Skeletal muscle tissue (tissue), 4 donors: ENCODE measurements around the gene MAGEA3. TPM values are rescaled to one million over a fixed set of nuclear protein-coding genes. Genes with fewer than 3 reads are reported as not detected.
"Not testable (repeated sequence)": the region's sequence is repeated elsewhere in the genome, so short reads cannot be mapped to it uniquely, and the experiment has no call there.

ENCODE experiments used
- H3K27ac ChIP-seq: one replicate; pipeline ENCODE4 v1.7.0; 2013; ENCODE audit warnings: mild to moderate bottlenecking, low read depth, low read length, inconsistent platforms
- H3K27me3 ChIP-seq, 3 donors: one replicate each; pipeline ENCODE4 v1.7.0; 2013; ENCODE audit warnings: low read length in 3 of 3; ENCODE audit not compliant: control insufficient read depth in 3 of 3, insufficient read depth in 3 of 3
- H3K36me3 ChIP-seq, 3 donors: one replicate each; pipeline ENCODE4 v1.7.0; 2013; ENCODE audit warnings: low read length in 3 of 3; ENCODE audit not compliant: control insufficient read depth in 3 of 3, insufficient read depth in 3 of 3
- H3K4me1 ChIP-seq, 3 donors: one replicate each; pipeline ENCODE4 v1.7.0; 2013; ENCODE audit warnings: low read length in 3 of 3, mild to moderate bottlenecking in 3 of 3; ENCODE audit not compliant: control insufficient read depth in 3 of 3, insufficient read depth in 3 of 3
- H3K4me3 ChIP-seq, 3 donors: one replicate each; pipeline ENCODE4 v1.7.0; 2013; ENCODE audit warnings: low read length in 3 of 3
- H3K9ac ChIP-seq, 3 donors: one replicate each; pipeline ENCODE4 v1.7.0; 2013; ENCODE audit warnings: low read length in 3 of 3, mild to moderate bottlenecking in 3 of 3, moderate library complexity in 2 of 3, low read depth in 1 of 3
- H3K9me3 ChIP-seq, 3 donors: one replicate each; pipeline ENCODE4 v1.7.0; 2013; ENCODE audit warnings: low read length in 3 of 3; ENCODE audit not compliant: control insufficient read depth in 3 of 3
- total RNA-seq: library from RNA; depleted of rRNA; stranded (reverse); fragments of >200 nt; gene quantifications from one replicate; pipeline ENCODE4 v1.2.3, GENCODE V29; 2014
- donor health status: Osteomylitis.

MAGEA3 gene, protein sequence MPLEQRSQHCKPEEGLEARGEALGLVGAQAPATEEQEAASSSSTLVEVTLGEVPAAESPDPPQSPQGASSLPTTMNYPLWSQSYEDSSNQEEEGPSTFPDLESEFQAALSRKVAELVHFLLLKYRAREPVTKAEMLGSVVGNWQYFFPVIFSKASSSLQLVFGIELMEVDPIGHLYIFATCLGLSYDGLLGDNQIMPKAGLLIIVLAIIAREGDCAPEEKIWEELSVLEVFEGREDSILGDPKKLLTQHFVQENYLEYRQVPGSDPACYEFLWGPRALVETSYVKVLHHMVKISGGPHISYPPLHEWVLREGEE
- not detected for total RNA-seq

DNA sequence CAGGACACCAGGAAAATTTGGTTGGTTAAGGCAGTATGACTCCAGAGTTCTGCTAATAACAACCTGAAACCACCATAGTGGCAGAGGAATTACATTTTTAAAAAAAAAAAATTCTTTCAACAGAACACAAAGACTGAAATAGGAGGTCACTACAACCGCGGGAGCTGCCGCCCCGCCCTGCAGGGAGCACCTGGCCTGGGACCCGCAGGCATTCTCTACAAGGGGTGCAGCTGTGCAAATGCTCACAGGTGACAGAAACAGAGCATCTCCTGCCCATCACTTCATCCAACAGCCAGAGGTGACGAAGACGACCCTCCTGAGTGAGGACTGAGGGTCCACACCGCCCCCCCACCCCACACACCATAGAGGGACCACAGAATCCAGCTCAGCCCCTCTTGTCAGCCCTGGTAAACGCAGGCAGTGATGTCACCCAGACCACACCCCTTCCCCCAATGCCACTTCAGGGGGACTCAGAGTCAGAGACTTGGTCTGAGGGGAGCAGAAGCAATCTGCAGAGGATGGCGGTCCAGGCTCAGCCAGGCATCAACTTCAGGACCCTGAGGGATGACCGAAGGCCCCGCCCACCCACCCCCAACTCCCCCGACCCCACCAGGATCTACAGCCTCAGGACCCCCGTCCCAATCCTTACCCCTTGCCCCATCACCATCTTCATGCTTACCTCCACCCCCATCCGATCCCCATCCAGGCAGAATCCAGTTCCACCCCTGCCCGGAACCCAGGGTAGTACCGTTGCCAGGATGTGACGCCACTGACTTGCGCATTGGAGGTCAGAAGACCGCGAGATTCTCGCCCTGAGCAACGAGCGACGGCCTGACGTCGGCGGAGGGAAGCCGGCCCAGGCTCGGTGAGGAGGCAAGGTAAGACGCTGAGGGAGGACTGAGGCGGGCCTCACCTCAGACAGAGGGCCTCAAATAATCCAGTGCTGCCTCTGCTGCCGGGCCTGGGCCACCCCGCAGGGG is at the start of gene MAGEA3:
Gene MAGEA3, plus strand, starts transcription at position 843 of the 980 bp plus-strand sequence. CDS start 2,039 bp downstream, outside the sequence.
- H3K27me3 ChIP-seq, H3K36me3 ChIP-seq, H3K27ac ChIP-seq, H3K4me3 ChIP-seq, H3K9me3 ChIP-seq, H3K9ac ChIP-seq, H3K4me1 ChIP-seq: not testable (repeated sequence)

DNA sequence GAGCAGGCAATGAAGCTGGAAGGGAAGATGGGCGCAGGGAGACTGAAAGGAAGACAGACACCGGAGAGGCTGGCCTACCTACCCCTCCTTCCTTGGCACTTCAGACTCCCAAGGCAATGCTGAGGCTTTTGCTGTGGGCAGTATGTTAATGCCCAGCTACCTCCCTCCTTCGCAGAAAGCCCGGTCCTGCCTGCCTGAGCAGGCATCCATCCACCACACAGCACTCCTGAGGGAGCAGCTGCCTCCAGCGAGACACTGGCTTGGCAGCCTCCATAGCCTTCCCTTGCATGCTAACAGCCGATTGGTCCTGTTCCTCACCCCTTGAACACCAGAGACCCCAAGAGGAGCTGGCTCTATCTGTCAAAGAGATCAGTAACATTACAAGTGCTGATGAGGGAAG is 46.5 kb upstream of the MAGEA3 start:
- Histone ChIP-seq H3K9ac (no peak overlapping the region), H3K27me3 (peaks cover 0 to 5% (median 0%) of the 10 kb centered on the region in 3 donors), H3K36me3 (no peaks in the 10 kb centered on the region), H3K4me3 (no peak overlapping the region), H3K27ac (no peak overlapping the region), H3K4me1 (no peaks in the 10 kb centered on the region), H3K9me3 (peaks cover 0 to 2% (median 0%) of the 10 kb centered on the region in 3 donors)

DNA sequence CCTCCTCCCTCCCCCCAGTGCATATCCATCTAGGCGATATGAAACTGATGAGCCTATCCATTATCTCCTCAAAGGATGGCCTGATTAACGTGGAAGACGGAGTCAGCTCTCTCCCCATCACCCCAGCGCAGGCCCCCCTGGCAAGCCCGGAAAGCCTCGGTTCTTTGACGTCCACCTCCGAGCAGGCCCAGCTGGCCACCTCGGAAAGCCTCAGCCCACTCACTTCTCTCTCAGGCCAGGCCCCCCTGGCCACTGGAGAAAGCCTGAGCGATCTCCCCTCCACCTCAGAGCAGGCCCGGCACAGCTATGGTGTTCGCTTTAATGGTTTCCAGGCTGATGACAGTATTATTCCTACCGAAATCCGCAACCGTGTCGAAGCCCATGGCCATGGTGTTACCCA is 46.1 kb upstream of the MAGEA3 start:
- Histone ChIP-seq H3K9me3 (peaks cover 0 to 2% (median 0%) of the 10 kb centered on the region in 3 donors), H3K9ac (no peak overlapping the region), H3K27ac (no peak overlapping the region), H3K4me1 (no peaks in the 10 kb centered on the region), H3K27me3 (peaks cover 0 to 5% (median 0%) of the 10 kb centered on the region in 3 donors), H3K36me3 (no peaks in the 10 kb centered on the region), H3K4me3 (no peak overlapping the region)

DNA sequence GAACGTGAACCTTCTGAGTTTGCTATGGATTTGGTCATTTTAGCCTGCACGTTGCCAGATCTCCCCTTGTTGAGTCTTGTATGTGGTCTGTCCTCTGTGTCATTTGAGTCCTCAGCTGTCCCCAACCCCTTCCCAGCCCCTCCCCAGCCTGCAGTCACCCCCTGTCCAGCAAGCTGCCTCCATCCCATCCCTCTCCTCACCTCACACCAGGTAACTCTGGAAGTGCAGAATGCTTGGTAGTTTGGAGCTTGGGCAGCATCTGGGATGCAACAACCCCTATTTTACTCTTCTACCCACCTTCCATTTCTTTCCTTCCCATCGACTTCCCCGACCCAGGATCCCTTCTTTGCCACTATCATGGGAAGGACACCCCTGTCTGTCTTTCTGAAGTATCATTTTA is 42.5 kb upstream of the MAGEA3 start:
- Histone ChIP-seq H3K4me1 (no peaks in the 10 kb centered on the region), H3K9ac (no peak overlapping the region), H3K4me3 (no peak overlapping the region), H3K9me3 (no peaks in the 10 kb centered on the region), H3K27me3 (peaks cover 0 to 5% (median 0%) of the 10 kb centered on the region in 3 donors), H3K36me3 (no peaks in the 10 kb centered on the region), H3K27ac (no peak overlapping the region)

DNA sequence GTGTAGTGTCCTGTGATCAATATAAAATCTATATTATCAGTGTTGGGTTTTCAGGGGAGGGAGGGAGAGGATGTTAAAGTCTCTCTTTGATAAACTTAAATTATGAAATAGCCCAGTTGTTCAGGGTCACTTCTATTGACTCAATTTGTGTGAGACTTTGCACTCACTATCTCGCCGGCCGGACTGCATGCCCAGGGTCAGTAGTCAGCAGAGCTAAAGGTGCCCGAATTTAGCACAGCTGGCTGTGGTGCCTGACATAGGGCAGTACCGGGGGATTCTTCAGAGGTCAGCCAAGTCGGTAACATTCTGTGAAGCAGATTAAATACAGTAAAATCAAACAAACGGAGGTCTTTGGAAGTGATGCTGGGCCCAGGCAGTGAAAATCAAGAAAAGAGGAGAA is 41.7 kb upstream of the MAGEA3 start:
- H3K9ac ChIP-seq, result no peak overlapping the region
- no peaks in the 10 kb centered on the region for H3K4me1 ChIP-seq
- H3K27me3 ChIP-seq, result peaks cover 0 to 5% (median 0%) of the 10 kb centered on the region in 3 donors
- no peak overlapping the region for H3K27ac ChIP-seq
- H3K4me3 ChIP-seq, result no peak overlapping the region
- no peaks in the 10 kb centered on the region for H3K36me3 ChIP-seq
- H3K9me3 ChIP-seq, result no peaks in the 10 kb centered on the region

DNA sequence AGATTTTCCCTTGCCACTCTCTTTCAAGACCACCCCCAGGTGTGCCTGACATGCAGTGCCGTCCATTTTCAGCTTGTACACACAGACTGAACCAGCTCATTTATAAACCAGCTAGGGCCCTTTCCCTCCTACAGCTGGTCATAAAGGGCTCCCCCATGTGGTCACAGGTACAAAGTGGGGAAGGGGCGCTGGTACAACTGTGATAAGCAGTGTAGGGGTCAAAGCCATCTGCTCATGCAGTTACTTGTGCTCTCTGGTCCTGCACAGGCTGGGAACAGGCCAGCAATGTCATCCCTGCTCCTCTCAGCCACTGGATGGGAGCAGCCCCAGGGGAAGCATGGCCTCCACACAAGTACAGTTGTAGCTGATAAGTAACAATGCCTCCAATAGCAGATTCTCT is 40.3 kb upstream of the MAGEA3 start:
- Histone ChIP-seq H3K4me1 (no peaks in the 10 kb centered on the region), H3K4me3 (no peak overlapping the region), H3K36me3 (no peaks in the 10 kb centered on the region), H3K27ac (no peak overlapping the region), H3K27me3 (peaks cover 0 to 5% (median 0%) of the 10 kb centered on the region in 3 donors), H3K9ac (no peak overlapping the region), H3K9me3 (no peaks in the 10 kb centered on the region)

DNA sequence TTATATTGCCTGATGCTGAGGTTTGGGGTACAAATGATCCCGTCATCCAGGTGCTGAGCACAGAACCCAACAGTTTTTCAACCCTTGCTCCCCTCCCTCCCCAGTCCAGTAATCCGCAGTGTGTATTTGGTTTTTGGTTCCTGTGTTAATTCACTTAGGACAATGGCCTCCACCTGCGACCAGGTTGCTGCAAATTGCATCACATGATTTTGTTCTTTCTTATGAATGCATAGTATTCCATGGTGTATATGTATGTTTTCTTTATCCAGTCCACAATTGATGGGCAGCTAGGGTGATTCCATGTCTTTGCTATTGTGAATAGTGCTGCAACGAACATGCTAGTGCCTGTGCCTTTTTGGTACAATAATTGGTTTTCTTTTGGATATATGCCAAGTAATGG is 35.5 kb upstream of the MAGEA3 start:
- H3K4me3 ChIP-seq, result no peak overlapping the region
- H3K9me3 ChIP-seq, result peaks cover 0 to 3% (median 0%) of the 10 kb centered on the region in 3 donors
- H3K27ac ChIP-seq, result no peak overlapping the region
- H3K27me3 ChIP-seq, result no peaks in the 10 kb centered on the region
- H3K9ac ChIP-seq, result no peak overlapping the region
- no peaks in the 10 kb centered on the region for H3K36me3 ChIP-seq
- H3K4me1 ChIP-seq, result no peaks in the 10 kb centered on the region

DNA sequence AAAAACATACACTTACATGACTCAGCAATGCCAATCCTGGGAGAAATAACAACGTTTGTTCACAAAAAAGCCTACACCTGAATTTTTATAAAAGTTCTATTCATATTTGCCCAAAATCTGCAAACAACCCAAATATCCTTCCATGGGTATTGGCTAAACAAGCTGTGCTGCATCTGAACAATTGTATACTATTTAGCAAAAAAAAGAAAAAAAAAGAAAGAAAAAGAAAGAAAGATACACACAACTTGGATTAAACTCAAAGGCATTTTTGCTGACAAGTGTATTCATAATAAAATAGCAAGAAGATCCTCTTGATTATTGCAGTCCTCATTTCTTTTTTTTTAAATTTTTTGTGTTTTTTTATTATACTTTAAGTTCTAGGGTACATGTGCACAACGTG is 24.5 kb upstream of the MAGEA3 start:
- Histone ChIP-seq H3K27me3 (no peaks in the 10 kb centered on the region), H3K4me3 (no peak overlapping the region), H3K27ac (no peak overlapping the region), H3K4me1 (no peaks in the 10 kb centered on the region), H3K9me3 (no peaks in the 10 kb centered on the region), H3K36me3 (no peaks in the 10 kb centered on the region), H3K9ac (no peak overlapping the region)

DNA sequence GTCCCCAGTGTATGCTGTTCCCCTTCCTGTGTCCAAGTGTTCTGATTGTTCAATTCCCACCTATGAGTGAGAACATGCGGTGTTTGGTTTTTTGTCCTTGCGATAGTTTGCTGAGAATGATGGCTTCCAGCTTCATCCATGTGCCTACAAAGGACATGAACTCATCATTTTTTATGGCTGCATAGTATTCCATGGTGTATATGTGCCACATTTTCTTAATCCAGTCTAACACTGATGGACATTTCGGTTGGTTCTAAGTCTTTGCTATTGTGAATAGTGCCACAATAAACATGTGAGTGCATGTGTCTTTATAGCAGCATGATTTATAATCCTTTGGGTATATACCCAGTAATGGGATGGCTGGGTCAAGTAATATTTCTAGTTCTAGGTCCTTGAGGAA is 23.9 kb upstream of the MAGEA3 start:
- H3K9me3 ChIP-seq, H3K4me3 ChIP-seq, H3K27ac ChIP-seq, H3K9ac ChIP-seq, H3K36me3 ChIP-seq, H3K4me1 ChIP-seq, H3K27me3 ChIP-seq: not testable (repeated sequence)

DNA sequence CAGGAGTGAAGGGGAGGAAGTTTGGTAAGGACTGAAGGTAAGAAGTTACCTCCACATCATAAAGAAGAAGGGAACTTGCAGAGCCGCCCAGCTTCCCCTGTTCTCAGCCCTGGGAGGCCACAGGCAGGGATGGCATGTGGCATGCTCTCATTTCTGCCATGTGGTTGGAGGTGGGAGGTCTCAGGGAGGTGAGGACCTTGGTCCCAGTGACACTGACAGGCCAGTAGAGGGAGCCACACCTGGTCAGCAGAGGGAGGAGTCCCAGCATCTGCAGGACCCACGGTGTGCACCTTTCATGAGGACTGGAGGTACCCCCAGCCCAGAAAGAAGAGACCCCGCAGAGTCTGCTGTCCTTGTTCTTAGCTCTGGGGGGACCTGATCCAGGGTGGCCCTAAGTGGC is 17.6 kb upstream of the MAGEA3 start:
- not testable (repeated sequence) for H3K9me3 ChIP-seq, H3K4me1 ChIP-seq, H3K36me3 ChIP-seq, H3K27me3 ChIP-seq, H3K27ac ChIP-seq, H3K4me3 ChIP-seq, H3K9ac ChIP-seq
